GM12873 (cell line): ENCODE measurements around the gene RARB.

Experiments
- TF ChIP-seq, protein P1 (sequence below): IDR thresholded peaks from 2 replicates; pipeline ENCODE4 v1.5.1; 2012; ENCODE audit warnings: low read depth, mild to moderate bottlenecking, moderate library complexity, low read length, control low read depth; ENCODE audit not compliant: insufficient read depth; ENCODE audit errors: missing control alignments

RARB gene

DNA sequence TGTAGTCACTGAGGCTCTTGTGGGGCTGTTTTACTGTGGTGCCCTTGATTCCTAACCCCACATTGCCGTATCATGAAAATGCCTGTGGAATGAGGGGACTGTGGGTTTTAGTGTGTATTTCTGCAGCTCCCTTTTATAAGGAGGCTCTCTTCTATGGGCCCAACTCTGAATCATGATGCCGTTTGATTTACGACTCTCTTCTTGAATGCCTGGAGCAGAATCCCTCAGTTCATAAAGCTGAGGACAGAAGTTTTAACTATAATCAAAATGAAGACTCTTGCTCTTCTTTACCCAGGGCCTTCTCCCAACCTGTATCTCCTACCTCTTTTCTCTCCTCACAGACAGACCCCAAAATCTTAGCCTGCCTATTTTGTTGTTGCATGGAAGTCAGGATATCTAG is 109.5 kb downstream of the RARB start:
- TF ChIP-seq, protein P1, sequence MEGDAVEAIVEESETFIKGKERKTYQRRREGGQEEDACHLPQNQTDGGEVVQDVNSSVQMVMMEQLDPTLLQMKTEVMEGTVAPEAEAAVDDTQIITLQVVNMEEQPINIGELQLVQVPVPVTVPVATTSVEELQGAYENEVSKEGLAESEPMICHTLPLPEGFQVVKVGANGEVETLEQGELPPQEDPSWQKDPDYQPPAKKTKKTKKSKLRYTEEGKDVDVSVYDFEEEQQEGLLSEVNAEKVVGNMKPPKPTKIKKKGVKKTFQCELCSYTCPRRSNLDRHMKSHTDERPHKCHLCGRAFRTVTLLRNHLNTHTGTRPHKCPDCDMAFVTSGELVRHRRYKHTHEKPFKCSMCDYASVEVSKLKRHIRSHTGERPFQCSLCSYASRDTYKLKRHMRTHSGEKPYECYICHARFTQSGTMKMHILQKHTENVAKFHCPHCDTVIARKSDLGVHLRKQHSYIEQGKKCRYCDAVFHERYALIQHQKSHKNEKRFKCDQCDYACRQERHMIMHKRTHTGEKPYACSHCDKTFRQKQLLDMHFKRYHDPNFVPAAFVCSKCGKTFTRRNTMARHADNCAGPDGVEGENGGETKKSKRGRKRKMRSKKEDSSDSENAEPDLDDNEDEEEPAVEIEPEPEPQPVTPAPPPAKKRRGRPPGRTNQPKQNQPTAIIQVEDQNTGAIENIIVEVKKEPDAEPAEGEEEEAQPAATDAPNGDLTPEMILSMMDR: no peak

DNA sequence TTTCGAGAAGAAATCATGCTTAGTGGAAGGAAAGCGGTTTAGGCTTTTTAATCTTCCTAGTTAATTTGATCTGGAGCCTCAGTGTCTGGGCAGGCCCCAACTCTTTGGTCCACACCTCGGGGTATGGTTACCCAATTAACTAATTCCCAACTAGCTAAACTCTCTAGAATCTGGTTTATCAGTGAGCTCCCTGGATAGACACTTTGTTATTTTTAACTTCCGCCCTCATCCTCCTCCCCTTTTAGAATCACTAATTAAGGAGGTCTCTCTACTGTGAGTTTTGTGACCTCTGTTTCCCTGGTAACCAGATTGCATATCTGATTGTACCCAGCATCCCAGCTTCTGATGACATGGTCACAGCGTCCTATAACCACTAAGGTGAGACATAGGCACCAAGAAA is 112.2 kb downstream of the RARB start:
- TF ChIP-seq, protein P1: no peak

DNA sequence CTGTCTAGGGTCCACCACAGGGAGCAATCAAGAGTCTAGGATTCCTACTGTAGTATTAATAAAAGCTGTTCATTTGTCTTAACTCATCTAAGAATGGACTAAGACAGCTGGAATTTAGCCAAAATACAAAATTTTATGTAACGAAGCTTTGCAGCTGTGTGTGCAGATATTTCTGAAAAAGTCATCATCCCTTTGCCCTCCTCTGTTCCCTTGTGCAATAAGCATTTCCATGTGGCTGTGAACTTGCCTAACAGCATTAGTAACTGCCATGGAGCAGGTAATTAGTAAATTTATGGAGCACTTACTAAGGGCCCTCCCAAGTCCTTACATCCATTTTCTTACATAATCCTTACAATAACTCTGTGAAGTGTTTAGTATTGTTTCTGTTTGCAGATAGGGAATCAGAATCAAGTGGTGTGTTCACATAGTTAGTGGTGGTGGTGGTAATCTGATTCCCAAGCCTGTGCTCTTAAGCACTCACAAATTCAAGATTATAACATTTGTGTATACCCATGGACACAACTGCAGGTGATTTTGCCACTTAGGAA is 114.5 kb downstream of the RARB start:
- TF ChIP-seq, protein P1: no peak

- TF ChIP-seq, protein P1: no peak
These were observed 119.0 kb downstream of the RARB start for GRCh38 chr3:25547103-25547502.

- TF ChIP-seq, protein P1: no peak
These were observed 120.0 kb downstream of the RARB start for GRCh38 chr3:25547943-25548674.

DNA sequence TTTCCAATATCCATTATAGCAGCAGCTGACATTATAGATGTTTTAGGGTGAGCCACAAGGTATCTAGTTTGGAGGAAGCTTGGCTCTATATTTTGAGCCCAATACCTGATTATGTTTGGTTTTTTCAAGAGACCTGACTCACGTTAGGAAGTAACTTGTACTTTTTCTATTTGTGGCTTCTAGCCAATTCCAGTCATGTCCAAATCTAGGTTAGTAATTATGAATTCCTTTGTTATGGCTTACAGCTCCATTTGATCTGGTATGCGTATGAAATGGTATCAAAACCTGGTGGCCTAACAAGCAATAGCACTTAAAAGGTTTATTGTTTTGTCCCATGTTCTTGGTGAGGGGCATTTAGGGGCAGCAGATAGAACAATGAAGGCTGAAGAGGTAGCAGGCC is 120.8 kb downstream of the RARB start:
- TF ChIP-seq, protein P1: no peak

DNA sequence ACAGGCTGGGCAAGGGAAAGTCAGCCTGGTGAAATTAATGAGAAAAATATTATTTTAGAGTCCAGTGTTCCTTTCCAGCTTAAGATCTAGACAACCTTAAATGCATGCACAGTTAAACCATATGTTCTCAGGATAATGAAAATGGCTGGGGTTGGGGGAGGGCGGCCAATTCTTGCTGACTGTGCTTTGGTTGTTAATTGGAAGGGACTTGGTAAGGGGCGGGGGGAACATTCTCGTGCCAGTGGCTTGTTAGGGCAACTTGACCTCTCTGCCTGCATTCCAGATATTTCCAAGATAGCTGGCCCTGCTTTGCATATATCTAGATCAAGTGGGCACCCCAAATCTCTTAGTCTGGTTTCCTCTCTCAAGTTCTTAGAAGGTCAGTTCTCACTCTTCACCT is 124.2 kb downstream of the RARB start:
- TF ChIP-seq, protein P1: no peak
